ENCODE data around the gene HYI. TPM values are rescaled to one million over a fixed set of nuclear protein-coding genes. Genes with fewer than 3 reads are reported as not detected.

The HYI gene
- total and polyA plus RNA-seq, 2 of the 8 experiments (the other 6 are each of a cell fraction or from before 2014, with no cell fraction given): 14.4 to 17.7 TPM

DNA sequence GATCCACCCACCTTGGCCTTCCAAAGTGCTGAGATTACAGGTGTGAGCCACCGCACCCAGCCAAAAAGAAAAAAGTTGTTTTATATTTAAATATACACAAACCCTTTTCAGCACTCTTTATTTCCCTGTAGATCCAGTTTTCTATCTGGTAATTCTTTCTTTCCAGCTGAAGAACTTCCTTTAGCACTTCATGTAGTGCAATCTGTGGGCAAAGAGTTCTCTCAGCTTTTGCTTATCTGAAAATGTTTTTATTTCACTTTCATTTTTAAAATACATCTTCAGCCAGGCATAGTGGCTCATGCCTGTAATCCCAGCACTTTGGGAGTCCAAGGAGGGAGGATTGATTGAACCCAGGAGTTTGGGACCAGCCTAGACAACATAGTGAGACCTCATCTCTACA, 28.5 kb upstream of the HYI start:
- Histone ChIP-seq H3K9me3 (ENCODE audit: insufficient read depth in 2 of 2, low read depth in 1 of 2, low read length in 1 of 2) (no peaks in the 10 kb centered on the region), H3K14ac (ENCODE audit: insufficient read length) (no peak overlapping the region), H3K56ac (replicated peaks; ENCODE audit: insufficient read length, low read depth, low read length) (no peak overlapping the region), H4K91ac (replicated peaks; ENCODE audit: insufficient read length, low read length) (no peak overlapping the region), H3K27ac (ENCODE audit: low read depth, low read length) (no peak overlapping the region), H2BK5ac (ENCODE audit: low read depth, low read length) (no peak overlapping the region), H3K18ac (ENCODE audit: extremely low read depth, low read length) (no peak overlapping the region), H3K4me1 (replicated peaks in 1 of 4; ENCODE audit: control insufficient read depth in 3 of 4, insufficient read depth in 4 of 4, low read length in 3 of 4) (no peaks in the 10 kb centered on the region), H4K8ac (ENCODE audit: extremely low read depth, insufficient read depth, low read length) (no peak overlapping the region), H2AFZ (ENCODE audit: low read length) (no peak overlapping the region), H3K36me3 (ENCODE audit: control insufficient read depth in 2 of 4, insufficient read depth in 4 of 4, low read length in 3 of 4) (no peaks in the 10 kb centered on the region), H3K4ac (replicated peaks; ENCODE audit: insufficient read length, low read depth, low read length) (no peak overlapping the region), H4K20me1 (replicated peaks in 1 of 2; ENCODE audit: control insufficient read depth in 1 of 2, insufficient read depth in 2 of 2, low read length in 2 of 2) (no peaks in the 10 kb centered on the region), H3K23ac (ENCODE audit: insufficient read length) (no peak overlapping the region), H3K79me1 (ENCODE audit: low read depth, low read length) (no peaks in the 10 kb centered on the region), H3K79me2 (ENCODE audit: control insufficient read depth in 1 of 2, insufficient read depth in 2 of 2, low read length in 2 of 2) (no peaks in the 10 kb centered on the region), H3K4me3 (ENCODE audit: extremely low read depth in 1 of 4, insufficient read depth in 2 of 4, low read depth in 3 of 4, low read length in 4 of 4) (no peak overlapping the region), H2BK120ac (replicated peaks; ENCODE audit: low read depth, low read length) (no peak overlapping the region), H3K4me2 (ENCODE audit: insufficient read depth in 1 of 2, low read depth in 2 of 2, low read length in 2 of 2) (no peak overlapping the region), H2BK12ac (ENCODE audit: low read depth, low read length) (no peak overlapping the region), H3K27me3 (replicated peaks in 1 of 4; ENCODE audit: control insufficient read depth in 3 of 4, extremely low read depth in 1 of 4, insufficient read depth in 3 of 4, low read length in 3 of 4) (no peaks in the 10 kb centered on the region), H2AK5ac (ENCODE audit: low read depth, low read length) (no peak overlapping the region), H4K5ac (ENCODE audit: insufficient read length, low read depth, low read length) (no peak overlapping the region), H3K23me2 (ENCODE audit: low read depth, low read length) (no peaks in the 10 kb centered on the region), H2BK20ac (ENCODE audit: low read length) (no peak overlapping the region), H3K9ac (replicated peaks in 1 of 4; ENCODE audit: extremely low read depth in 1 of 4, low read depth in 3 of 4, low read length in 3 of 4) (no peak overlapping the region), H2BK15ac (ENCODE audit: low read length) (no peak overlapping the region)
- WGBS, 2 experiments (ENCODE audit: extremely low coverage in 1 of 2, insufficient coverage in 1 of 2, insufficient read length in 1 of 2, insufficient replicate concordance in 2 of 2, low coverage in 1 of 2, low lambda C conversion rate in 2 of 2, missing lambda C conversion rate in 1 of 2): 85% methylated on average over 1 of the region's 1 CpG; no CpG with 5 or more reads in 1 of the 2 experiments
- no peak for TF ChIP-seq YY1 (IDR thresholded peaks at IDR 0.05; ENCODE audit: low read depth, low read length)
- TF ChIP-seq EP300 (IDR thresholded peaks at IDR 0.05; ENCODE audit: borderline replicate concordance in 1 of 2, low read depth in 2 of 2, low read length in 2 of 2): no peak
- TF ChIP-seq, protein P1, sequence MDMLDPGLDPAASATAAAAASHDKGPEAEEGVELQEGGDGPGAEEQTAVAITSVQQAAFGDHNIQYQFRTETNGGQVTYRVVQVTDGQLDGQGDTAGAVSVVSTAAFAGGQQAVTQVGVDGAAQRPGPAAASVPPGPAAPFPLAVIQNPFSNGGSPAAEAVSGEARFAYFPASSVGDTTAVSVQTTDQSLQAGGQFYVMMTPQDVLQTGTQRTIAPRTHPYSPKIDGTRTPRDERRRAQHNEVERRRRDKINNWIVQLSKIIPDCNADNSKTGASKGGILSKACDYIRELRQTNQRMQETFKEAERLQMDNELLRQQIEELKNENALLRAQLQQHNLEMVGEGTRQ (IDR thresholded peaks at IDR 0.05; ENCODE audit: low read length): no peak
- no peak for TF ChIP-seq KDM4A (IDR thresholded peaks at IDR 0.05; ENCODE audit: low read depth, low read length, severe bottlenecking)
- no peak for TF ChIP-seq CREB1 (IDR thresholded peaks at IDR 0.05)
- no peak for TF ChIP-seq TBP (IDR thresholded peaks at IDR 0.05; ENCODE audit: low read depth, low read length)
- ChIA-PET CTCF (ENCODE audit: partially characterized antibody) (no interaction called here), POLR2A (ENCODE audit: partially characterized antibody) (interaction anchor here (1.2 kb wide), 1 partner anchor 14 kb away, joined by 4 read pairs; no protein-coding TSS in a partner anchor)
- DNase-seq (ENCODE audit: low read depth in 1 of 2, low spot score in 2 of 2): no peak
- FAIRE-seq: no peak
